HUDEP-2 (cell line): ENCODE results near the gene ASNS.
"Not testable (repeated sequence)": the region's sequence is repeated elsewhere in the genome, so short reads cannot be mapped to it uniquely, and the experiment has no call there.

Source experiments
- DNase-seq, 76 experiments: peaks; one replicate each; lab custom pipeline; 2025; ENCODE audit not compliant: unreplicated experiment in 76 of 76; lab: John Stamatoyannopoulos, UW

The ASNS gene, protein sequence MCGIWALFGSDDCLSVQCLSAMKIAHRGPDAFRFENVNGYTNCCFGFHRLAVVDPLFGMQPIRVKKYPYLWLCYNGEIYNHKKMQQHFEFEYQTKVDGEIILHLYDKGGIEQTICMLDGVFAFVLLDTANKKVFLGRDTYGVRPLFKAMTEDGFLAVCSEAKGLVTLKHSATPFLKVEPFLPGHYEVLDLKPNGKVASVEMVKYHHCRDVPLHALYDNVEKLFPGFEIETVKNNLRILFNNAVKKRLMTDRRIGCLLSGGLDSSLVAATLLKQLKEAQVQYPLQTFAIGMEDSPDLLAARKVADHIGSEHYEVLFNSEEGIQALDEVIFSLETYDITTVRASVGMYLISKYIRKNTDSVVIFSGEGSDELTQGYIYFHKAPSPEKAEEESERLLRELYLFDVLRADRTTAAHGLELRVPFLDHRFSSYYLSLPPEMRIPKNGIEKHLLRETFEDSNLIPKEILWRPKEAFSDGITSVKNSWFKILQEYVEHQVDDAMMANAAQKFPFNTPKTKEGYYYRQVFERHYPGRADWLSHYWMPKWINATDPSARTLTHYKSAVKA

GRCh38 chr7:97872025-97872669, at the start of gene ASNS:
Gene ASNS (minus strand): TSS chr7:97872408. CDS start chr7:97869156, 3,252 bp downstream.
- DNase-seq: peak; percentile 16 to 94 (median 88)

GRCh38 chr7:97921254-97921653, 49.0 kb upstream of the ASNS start:
- not testable (repeated sequence) for DNase-seq

DNA sequence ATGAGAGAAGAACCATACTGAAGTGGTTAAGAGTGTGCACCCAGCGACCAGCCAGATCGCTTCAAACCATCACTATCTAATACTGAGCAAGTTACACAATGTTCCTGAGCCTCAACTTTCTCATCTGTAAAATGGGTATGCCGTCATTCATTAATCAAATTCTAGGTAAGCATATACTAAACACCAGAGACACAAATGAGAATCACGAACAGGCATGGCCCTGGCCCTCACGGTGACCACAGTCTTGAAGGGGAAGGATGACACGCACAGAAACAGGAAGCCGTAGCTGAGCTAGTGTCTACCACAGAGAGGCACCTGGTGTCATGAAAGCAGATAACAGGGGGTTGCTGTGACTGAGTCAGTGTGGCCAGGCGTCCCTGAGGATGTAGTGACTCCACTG, 43.1 kb upstream of the ASNS start:
- not testable (repeated sequence) for DNase-seq

- not testable (repeated sequence) for DNase-seq
These were observed 40.1 kb upstream of the ASNS start for GRCh38 chr7:97912294-97912693.

DNA sequence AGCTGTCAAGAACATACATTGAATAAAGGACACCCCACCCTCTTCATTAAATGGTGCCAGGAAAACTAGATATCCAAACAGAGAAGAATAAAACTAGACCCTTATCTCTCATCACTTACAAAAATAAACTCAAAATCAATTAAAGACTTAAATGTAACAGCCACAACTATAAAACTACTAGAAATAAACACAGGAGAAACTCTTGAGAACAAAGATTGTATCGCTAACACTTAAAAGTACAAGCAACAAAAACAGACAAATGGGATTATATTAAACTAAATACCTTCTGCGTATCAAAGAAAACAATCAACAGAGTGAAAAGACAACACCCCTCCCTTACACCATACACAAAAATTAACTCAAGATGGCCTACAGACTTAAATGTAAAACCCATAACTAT, 24.7 kb upstream of the ASNS start:
- DNase-seq: not testable (repeated sequence)

GRCh38 chr7:97891721-97892120, 19.5 kb upstream of the ASNS start:
- not testable (repeated sequence) for DNase-seq

DNA sequence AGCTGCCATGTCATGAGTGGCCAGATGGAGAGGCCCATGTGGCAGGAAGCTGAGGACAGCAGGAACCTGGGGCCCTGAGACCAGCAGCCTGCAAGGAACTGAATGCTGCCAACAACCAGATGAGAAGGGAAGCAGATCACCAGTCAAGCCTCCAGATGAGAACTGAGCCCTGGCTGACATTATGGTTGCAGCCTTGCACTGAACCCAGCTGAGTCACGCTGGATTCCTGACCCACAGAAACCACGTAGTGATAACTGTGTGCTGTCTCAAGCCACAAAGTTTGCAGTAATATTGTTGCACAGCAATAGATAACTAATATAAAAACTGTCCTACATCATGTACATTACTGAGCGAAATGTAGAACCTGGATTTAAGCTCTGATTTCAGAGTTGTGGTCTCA, 7.3 kb upstream of the ASNS start:
- peak in 1 of 76 experiments; percentile 2 for DNase-seq

DNA sequence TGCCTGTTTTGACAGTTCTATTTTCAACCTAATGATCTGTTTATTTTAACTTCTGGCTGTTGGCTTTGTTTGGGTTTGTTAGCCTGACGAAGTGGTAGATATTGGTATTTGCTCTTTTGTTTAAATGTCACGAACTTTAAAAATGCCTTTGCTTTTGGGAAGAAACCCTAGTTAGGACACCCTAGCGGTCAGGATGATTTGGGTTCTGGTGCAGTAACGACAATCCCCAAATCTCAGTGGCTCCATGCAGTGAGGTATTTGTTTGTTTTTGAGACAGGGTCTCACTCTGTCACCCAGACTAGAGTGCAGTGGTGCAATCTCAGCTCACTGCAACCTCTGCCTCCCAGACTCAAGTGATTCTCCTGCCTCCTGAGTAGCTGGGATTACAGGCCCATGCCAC, 2.7 kb upstream of the ASNS start:
- not testable (repeated sequence) for DNase-seq

GRCh38 chr7:97873606-97874005, 1.4 kb upstream of the ASNS start:
- DNase-seq: no peak

GRCh38 chr7:97871659-97872024, 566 bp downstream of the ASNS start:
- peak in 9 of 76 experiments; percentile 17 to 55 (median 38) for DNase-seq

DNA sequence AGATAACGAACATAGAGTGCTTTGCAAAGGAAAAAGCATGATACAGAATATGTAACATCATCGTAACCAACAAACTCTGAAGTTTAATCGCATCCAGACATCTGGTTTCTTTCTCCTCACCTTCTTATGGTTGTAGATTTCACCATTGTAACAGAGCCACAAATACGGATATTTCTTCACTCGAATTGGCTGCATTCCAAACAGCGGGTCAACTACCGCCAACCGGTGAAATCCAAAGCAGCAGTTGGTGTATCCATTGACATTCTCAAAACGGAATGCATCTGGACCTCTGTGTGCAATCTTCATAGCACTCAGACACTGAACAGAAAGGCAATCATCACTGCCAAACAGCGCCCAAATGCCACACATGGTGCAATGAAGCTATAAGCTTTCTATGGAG, 3.4 kb downstream of the ASNS start:
- DNase-seq: no peak

DNA sequence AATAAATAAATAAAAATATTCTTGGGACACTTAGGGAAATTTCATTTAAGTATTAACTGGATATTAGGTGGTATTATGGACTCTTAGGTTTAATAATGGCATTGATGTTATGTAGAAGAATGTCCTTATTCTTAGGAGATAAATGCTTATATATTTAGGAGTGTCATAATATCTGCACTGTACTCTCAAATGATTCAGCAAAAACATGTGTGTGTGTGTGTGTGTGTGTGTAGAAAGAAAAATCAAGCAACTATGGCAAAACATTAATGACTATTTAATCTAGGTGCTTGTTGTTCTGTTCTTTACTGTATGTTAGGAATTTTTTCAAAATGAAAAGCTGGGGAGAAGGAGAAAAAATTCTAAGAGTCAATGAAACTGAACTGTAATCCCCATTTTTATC, 3.9 kb downstream of the ASNS start:
- DNase-seq: no peak

GRCh38 chr7:97865104-97865503, 7.1 kb downstream of the ASNS start:
- DNase-seq: no peak

DNA sequence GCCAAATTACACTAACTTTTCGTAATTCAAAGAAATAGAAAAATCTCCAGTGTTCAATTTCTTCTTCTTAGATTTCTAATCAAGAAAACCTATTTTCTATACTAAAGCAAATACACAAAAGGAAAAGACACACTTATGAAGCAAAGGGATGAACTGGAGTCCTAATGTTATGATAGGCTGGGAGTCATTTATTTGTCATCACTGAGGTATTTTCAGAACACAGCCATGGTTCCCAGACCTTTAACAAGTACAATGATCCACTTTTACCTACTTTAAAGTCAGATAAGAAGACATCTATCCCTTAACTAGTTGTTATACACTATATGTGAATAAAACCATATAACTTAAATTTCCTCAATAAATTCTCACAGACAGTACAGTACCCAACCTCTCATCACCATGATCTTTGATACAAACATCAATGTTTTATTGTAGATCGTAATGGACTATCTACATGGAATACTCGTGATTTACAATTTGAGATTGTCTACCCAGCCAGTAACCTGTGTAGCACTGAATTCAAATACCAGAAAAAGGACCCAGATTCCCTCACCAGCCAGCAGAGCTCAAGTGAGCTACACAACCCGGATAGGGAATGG, 12.5 kb downstream of the ASNS start:
- DNase-seq: no peak

- DNase-seq: no peak
These were observed 14.0 kb downstream of the ASNS start for GRCh38 chr7:97858221-97858620.

DNA sequence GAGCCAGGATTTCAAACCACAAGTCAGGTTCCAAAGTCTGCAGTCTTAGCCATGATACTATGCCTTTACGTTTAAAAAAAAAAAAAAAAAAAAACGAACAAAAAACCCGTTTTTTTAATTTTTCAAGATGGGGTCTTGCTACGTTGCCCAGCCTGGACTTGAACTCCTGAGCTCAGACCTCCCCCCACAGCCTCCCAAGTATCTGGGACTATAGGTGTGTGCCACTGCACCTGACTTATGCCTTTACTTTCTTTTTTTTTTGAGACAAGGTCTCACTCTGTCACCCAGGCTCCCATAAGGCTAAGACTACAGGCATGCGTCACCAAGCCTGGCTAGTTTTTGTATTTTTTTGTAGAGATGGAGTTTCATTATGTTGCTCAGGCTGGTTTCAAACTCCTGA, 14.7 kb downstream of the ASNS start:
- DNase-seq: no peak

DNA sequence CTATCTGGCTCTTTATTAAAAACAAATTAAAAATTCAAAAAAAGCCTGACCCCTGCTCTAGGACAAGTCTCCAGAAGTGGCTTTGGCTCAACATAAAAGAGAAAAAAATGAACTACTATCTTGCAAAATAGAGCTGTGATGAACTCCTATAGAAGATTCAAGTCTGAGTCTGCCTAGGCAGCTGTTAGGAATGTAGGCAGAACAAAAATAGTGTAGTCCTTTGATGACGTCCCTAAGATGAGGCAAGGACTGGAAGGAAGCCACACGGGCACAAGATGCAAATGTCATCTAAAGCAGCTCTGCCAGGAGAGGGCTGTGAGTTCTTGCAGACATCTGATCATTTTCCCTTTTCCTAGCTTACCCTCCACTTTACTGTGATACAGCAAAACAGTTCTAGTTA, 20.5 kb downstream of the ASNS start:
- DNase-seq: no peak

DNA sequence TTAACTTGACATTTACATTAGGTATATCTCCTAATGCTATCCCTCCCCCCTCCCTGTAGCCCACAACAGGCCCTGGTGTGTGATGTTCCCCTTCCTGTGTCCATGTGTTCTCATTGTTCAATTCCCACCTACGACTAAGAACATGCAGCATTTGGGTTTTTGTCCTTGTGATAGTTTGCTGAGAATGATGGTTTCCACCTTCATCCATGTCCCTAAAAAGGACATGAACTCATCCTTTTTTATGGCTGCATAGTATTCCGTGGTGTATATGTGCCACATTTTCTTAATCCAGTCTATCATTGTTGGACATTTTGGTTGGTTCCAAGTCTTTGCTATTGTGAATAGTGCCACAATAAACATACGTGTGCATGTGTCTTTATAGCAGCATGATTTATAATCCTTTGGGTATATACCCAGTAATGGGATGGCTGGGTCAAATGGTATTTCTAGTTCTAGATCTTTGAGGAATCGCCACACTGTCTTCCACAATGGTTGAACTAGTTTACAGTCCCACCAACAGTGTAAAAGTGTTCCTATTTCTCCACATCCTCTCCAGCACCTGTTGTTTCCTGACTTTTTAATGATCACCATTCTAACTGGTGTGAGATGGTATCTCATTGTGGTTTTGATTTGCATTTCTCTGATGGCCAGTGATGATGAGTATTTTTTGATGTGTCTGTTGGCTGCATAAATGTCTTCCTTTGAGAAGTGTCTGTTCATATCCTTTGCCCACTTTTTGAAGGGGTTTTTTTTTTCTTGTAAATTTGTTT, 21.8 kb downstream of the ASNS start:
- DNase-seq: not testable (repeated sequence)

DNA sequence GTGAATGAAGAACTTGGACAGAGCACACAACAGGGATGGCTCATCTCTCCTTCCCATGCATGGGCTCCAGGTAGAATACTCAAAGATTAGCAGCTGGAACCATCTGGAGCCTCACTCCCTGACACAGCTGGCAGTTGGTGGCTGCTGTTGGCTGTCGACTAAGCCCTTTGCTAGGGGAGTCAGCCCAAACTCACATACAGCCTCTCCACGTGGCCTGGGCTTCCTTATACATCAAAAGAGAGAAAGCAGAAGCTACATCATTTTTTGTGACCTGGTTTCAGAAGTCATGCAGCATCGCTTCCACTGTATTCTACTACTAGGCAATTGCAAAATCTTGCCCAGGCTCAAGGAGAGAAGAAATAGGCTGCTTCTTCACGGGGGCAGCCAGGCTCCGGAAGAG, 24.4 kb downstream of the ASNS start:
- DNase-seq: no peak

DNA sequence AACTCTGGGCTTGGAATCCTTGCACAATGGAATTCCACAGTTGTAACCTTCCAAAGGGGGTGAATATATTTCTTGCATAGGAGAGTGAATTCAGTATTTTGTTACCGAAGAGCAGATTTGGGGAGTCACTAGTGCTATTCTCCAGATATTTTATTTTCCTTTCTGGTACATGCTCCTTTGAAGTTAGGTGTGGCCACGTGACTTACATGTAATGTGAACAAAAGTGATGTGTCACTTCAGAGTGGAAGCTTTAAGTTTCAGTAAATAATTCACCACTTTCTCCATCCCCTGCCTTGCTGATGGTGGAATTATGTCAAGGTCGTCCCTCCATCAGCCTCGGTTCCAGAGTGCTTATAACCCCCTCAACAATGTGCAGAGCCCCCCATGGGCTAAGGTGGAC, 25.3 kb downstream of the ASNS start:
- no peak for DNase-seq
